Measurements from ENCODE around the gene SCNN1B.
A peak's percentile ranks its signal among the peaks of the same experiment; 100 is the strongest.

Gene SCNN1B

DNA sequence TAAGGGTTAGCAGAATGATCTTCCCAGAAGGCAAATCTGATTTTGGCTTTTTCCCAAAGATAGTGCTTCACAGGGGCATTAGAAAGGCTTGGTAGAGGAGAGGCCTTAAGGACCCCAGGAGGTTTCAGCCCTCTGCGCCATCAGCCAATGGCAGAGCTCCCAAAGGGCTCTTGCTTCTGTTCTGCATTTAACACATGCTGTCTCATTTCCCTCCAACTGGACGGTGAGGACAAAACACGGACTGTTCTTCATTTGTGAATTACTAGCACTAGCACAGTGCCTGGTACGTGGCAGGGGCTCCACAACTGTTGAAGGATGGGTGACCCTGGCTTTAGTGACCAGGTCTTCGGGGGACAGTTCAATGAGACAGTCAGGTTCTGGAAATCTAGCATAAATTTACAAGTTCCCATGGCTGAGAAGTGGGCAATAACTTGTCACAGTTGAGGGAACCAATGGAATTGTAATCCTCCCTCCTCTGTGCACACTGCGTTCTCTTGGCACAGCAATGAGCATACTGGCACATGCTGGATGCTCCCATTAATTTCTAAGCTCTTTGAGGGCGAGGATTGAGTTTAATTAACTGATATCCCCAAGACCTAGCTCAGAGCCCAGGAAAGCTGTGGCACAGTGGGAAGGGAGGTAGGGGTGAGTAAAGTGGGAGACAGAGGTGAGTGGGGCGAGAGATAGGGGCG, 105.5 kb downstream of the SCNN1B start:
- DNase-seq (ENCODE audit: low spot score) = no peak

DNA sequence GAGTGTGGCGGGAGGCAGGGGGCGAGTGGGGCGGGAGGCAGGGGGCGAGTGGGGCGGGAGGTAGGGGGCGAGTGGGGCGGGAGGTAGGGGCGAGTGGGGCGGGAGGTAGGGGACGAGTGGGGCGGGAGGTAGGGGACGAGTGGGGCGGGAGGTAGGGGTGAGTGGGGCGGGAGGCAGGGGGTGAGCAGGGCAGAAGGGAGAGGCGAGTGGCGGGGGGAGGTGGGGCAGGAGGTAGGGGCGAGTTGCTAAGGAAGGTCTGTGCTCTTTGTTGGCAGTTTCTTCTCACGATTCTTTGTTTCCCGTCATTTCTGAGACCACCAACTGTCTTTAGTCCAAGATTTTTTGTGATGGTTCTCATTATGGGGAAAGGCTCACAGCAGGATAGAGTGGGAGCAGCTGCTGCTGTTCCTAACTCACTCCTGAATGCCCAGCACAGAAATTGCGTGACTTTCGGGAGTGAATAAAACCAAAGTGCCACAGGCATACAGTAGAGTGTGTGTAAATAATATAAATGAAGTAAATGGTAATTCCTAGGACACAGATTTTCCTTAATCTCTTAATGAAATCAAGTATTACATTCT, 106.2 kb downstream of the SCNN1B start:
- DNase-seq (ENCODE audit: low spot score) = no peak

GRCh38 chr16:23408823-23409298, 106.8 kb downstream of the SCNN1B start:
- DNase-seq (ENCODE audit: low spot score) = peak; percentile 30

GRCh38 chr16:23409522-23409921, 107.4 kb downstream of the SCNN1B start:
- DNase-seq (ENCODE audit: low spot score) = no peak

GRCh38 chr16:23410176-23410575, 108.1 kb downstream of the SCNN1B start:
- DNase-seq (ENCODE audit: low spot score) = no peak

GRCh38 chr16:23414731-23415130, 112.6 kb downstream of the SCNN1B start:
- DNase-seq (ENCODE audit: low spot score) = no peak

DNA sequence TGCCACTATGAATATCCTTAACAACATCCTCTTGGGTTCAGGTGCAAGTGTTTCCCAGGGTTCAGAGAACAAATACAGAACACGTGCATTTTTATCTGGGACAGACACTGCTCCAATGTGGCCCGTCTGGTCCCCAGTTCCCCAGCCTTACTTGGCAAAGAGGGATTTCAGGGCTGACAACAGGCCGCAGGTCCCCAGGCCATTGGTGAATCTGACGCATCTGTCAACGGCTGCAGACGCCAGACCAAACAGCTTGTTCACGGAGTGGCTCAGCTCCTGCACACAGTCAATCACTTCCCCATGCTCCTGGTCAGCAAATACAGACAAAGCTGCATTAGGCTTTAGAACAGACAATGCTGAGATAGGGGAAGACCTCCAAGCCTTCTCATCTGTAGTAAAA, 114.7 kb downstream of the SCNN1B start:
- DNase-seq (ENCODE audit: low spot score) = no peak

DNA sequence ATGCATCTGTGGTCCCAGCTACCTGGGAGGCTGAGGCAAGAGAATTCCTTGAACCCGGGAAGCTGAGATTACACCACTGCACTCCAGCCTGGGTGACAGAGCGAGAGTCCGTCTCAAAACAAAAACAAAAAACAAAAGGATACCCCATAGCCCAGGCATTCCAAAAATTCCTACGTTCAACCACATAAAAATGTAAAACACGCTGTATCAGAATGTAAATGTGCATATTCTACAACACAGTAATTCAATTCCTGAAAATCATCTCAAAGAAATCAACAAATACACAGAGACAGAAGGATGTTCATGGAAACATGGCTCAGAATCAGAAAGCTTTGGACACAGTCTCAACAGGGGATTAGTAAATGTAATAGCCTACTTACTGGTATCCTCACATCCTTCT, 117.9 kb downstream of the SCNN1B start:
- DNase-seq (ENCODE audit: low spot score) = no peak

- DNase-seq (ENCODE audit: low spot score) = no peak
Measured at GRCh38 chr16:23423496-23424049, 121.5 kb downstream of the SCNN1B start.

DNA sequence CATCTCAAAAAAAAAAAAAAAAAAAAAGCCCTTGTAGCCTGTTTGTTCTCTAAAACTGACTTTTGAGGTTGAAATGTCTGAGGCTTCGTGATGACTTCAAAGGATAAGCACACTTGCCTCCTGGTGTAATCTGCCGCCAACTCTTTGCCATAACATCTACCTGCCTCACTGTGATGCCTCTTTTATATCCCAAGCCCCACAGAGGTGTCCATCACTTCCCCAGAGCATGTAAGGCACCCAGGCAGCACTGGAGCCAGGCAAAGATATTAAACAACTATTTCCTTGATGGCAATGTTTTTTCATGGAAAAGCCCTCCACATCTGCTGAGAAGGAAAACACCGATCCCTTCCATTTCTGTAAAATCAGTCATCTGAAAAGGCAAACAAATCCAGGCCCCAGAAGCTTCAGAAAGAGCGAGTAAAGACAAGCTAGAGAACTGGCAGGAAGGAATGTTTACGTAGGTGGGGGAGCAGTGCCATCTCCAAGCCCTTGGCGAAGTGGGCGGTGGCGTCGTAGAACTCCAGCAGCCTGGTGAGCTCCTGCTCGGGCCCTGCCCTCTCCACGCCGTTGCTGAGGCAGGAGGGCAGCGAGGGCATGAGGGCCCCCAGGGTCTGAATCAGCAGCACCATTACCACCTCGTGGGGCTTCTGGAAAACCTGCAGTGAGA, 122.3 kb downstream of the SCNN1B start:
- no peak for DNase-seq (ENCODE audit: low spot score)

GRCh38 chr16:23428351-23428750, 126.2 kb downstream of the SCNN1B start:
- DNase-seq (ENCODE audit: low spot score) = no peak

Measured in HuH-7 (cell line).